GM12878 (cell line): Measurements from ENCODE around the gene ART1. TPM values are rescaled to one million over a fixed set of nuclear protein-coding genes. Genes with fewer than 3 reads are reported as not detected.

ENCODE experiments used
- ATAC-seq: fragments of 200-7000 bp; cut with Tn5 transposase; 3 replicates; pipeline ENCODE4 v1.9.1; 2020; ENCODE audit warnings: mild to moderate bottlenecking, moderate library complexity
- BruUV-seq: library from RNA; stranded (reverse); fragments of 400-500 nt; replicated peaks from 2 replicates; lab custom pipeline; 2021; lab: Mats Ljungman, UMichigan
- CTCF ChIA-PET: fragments of 300-600 bp; sonication (Branson Sonifier 250); formaldehyde crosslinking; extraction: SDS; loops from one replicate; lab custom pipeline; 2021; ENCODE audit warnings: inconsistent platforms; lab: Yijun Ruan, JAX
- POLR2A ChIA-PET: fragments of 350-600 bp; formaldehyde crosslinking; extraction: SDS; loops from one replicate; lab custom pipeline; 2021; ENCODE audit warnings: inconsistent platforms; lab: Charles Lee
- RAD21 ChIA-PET: fragments of 300-600 bp; sonication (Branson Sonifier 250); formaldehyde crosslinking; loops from one replicate; lab custom pipeline; 2023; ENCODE audit warnings: antibody characterized with exemption; ENCODE audit not compliant: unreplicated experiment; lab: Charles Lee
- SMC1A ChIA-PET: fragments of 300-600 bp; sonication (Branson Sonifier 250); formaldehyde crosslinking; loops from one replicate; lab custom pipeline; 2023; ENCODE audit not compliant: unreplicated experiment, uncharacterized antibody; lab: Charles Lee
- DNase-seq: peaks from one replicate; pipeline ENCODE4 v3.0.0-alpha.2; 2011; ENCODE audit warnings: low read depth, low spot score
- FAIRE-seq: peaks from 3 replicates; lab custom pipeline; 2011; peaks lifted over from hg19 to GRCh38; lab: Jason Lieb, UNC
- H2AFZ ChIP-seq: 2 replicates; pipeline ENCODE4 v1.6.0; 2011; ENCODE audit warnings: low read depth, low read length, control low read depth; ENCODE audit not compliant: control insufficient read depth
- H3K27ac ChIP-seq: 2 replicates; pipeline ENCODE4 v1.5.1; 2011; ENCODE audit warnings: control low read depth; ENCODE audit not compliant: control insufficient read depth, insufficient read depth
- H3K27me3 ChIP-seq, 2 experiments: replicated peaks in 1 of 2; 2 replicates each; pipeline versions ENCODE4 v1.6.0 to v1.6.1; 2011; ENCODE audit warnings: low read length in 1 of 2; ENCODE audit not compliant: control insufficient read depth in 2 of 2, insufficient read depth in 2 of 2
- H3K36me3 ChIP-seq, 2 experiments: 2 replicates each; pipeline ENCODE4 v1.5.1; 2011; ENCODE audit warnings: low read length in 1 of 2; ENCODE audit not compliant: control insufficient read depth in 2 of 2, insufficient read depth in 2 of 2
- H3K4me1 ChIP-seq: 2 replicates; pipeline ENCODE4 v1.6.1; 2011; ENCODE audit warnings: mild to moderate bottlenecking, low read length, moderate library complexity, mixed read lengths; ENCODE audit not compliant: control insufficient read depth, insufficient read depth
- H3K4me2 ChIP-seq: 2 replicates; pipeline ENCODE4 v1.6.0; 2011; ENCODE audit warnings: control low read depth; ENCODE audit not compliant: control insufficient read depth, insufficient read depth
- H3K4me3 ChIP-seq: fragments of 200-600 bp; sonication (generic); 2 replicates; pipeline ENCODE4 v1.5.1; 2016
- H3K79me2 ChIP-seq: 2 replicates; pipeline ENCODE4 v1.6.0; 2011; ENCODE audit warnings: low read length; ENCODE audit not compliant: control insufficient read depth, insufficient read depth
- H3K9ac ChIP-seq: 2 replicates; pipeline ENCODE4 v1.8.0; 2011; ENCODE audit warnings: low read length, control low read depth, mixed read lengths; ENCODE audit not compliant: control insufficient read depth, insufficient read depth
- H3K9me3 ChIP-seq: replicated peaks from 3 replicates; pipeline ENCODE4 v1.5.1; 2011; ENCODE audit warnings: mild to moderate bottlenecking, low read length; ENCODE audit not compliant: control insufficient read depth, insufficient read depth
- H4K20me1 ChIP-seq: 2 replicates; pipeline ENCODE4 v1.6.0; 2011; ENCODE audit not compliant: control insufficient read depth, insufficient read depth
- ASH2L ChIP-seq: fragments of 300-600, 200-600 bp; sonication (generic); IDR thresholded peaks from 2 replicates; pipeline ENCODE4 v1.6.1; 2017; ENCODE audit warnings: low read depth, mild to moderate bottlenecking, borderline replicate concordance
- MTA3 ChIP-seq: IDR thresholded peaks from 2 replicates; pipeline ENCODE4 v1.6.1; 2012; ENCODE audit warnings: low read length, inconsistent platforms, borderline replicate concordance
- PAX8 ChIP-seq: fragments of 450-650 bp; IDR thresholded peaks from 2 replicates; pipeline ENCODE4 v1.6.1; 2017; ENCODE audit warnings: mild to moderate bottlenecking, moderate library complexity
- PKNOX1 ChIP-seq: fragments of 450-650 bp; IDR thresholded peaks from 2 replicates; pipeline ENCODE4 v1.6.1; 2016; ENCODE audit warnings: mild to moderate bottlenecking
- SMAD1 ChIP-seq: fragments of 450-650 bp; IDR thresholded peaks from 2 replicates; pipeline ENCODE4 v1.6.1; 2018; ENCODE audit warnings: mild to moderate bottlenecking, low read depth; ENCODE audit not compliant: partially characterized antibody
- TAF1 ChIP-seq: IDR thresholded peaks from 2 replicates; pipeline ENCODE4 v1.6.1; 2011; ENCODE audit warnings: mild to moderate bottlenecking, low read depth, low read length, borderline replicate concordance
- ZBTB4 ChIP-seq: fragments of 450-650 bp; formaldehyde crosslinking; IDR thresholded peaks from 2 replicates; pipeline ENCODE4 v1.4.0; 2022; ENCODE audit warnings: mild to moderate bottlenecking, moderate library complexity
- ZNF24 ChIP-seq: fragments of 450-650 bp; IDR thresholded peaks from 2 replicates; pipeline ENCODE4 v1.6.1; 2017; ENCODE audit warnings: antibody characterized with exemption, mild to moderate bottlenecking
- ZNF274 ChIP-seq: IDR thresholded peaks from one replicate; pipeline ENCODE4 v1.8.0; 2011; ENCODE audit not compliant: insufficient read length, insufficient read depth
- WGBS: methylation state at CpG from one replicate; pipeline ENCODE4 v1.1.6; 2016; ENCODE audit warnings: low lambda C conversion rate; ENCODE audit not compliant: insufficient replicate concordance, insufficient coverage; ENCODE audit errors: missing lambda C conversion rate; 5-methylcytosine and 5-hydroxymethylcytosine counted together
- in situ Hi-C: fragments of 300-500 bp; cut with MboI; formaldehyde crosslinking; loops from 9 replicates; pipeline ENCODE4 v1.14.3; 2018; ENCODE audit warnings: mixed read lengths
- intact Hi-C: fragments of 100-400 bp; cut with micrococcal nuclease; formaldehyde crosslinking; loops from one replicate; pipeline ENCODE4 v1.14.2; 2022; ENCODE audit not compliant: unreplicated experiment
- polyA plus RNA-seq, 11 experiments: library from polyadenylated mRNA; depleted of rRNA in 4 of 11; unstranded in 6 of 11; stranded (reverse) in 5 of 11; fragments of >200 nt; fragmentation: Nextera tagmentation in 4 of 11; fragmentation: Illumina TruSeq in 1 of 11; extraction: Ambion mirVana in 4 of 11; extraction: Trizol in 1 of 11; gene quantifications; 1 replicate in 1 of 11; 2 replicates in 10 of 11; pipeline versions ENCODE4 v1.2.1 to v1.2.3, GENCODE V29; 2011 to 2016; ENCODE audit warnings: inconsistent platforms in 2 of 11, missing spikeins in 2 of 11, low read depth in 1 of 11
- total RNA-seq, 4 experiments: library from RNA; depleted of rRNA in 3 of 4; stranded (reverse); fragments of >200 nt in 3 of 4; fragmentation: Illumina TruSeq in 1 of 4; extraction: Trizol in 1 of 4; gene quantifications; 2 replicates each; pipeline versions ENCODE4 v1.2.1 to v1.2.3, GENCODE V29; 2013 to 2021
- TF ChIP-seq, protein P1 (sequence below): fragments of 450-650 bp; IDR thresholded peaks from 2 replicates; pipeline ENCODE4 v1.6.1; 2014; ENCODE audit warnings: mild to moderate bottlenecking
- TF ChIP-seq, protein P2 (sequence below): IDR thresholded peaks from 2 replicates; pipeline ENCODE4 v1.6.1; 2011; ENCODE audit warnings: low read depth, mild to moderate bottlenecking, low read length, moderate library complexity, borderline replicate concordance; ENCODE audit errors: extremely low read depth
- TF ChIP-seq, protein P3 (sequence below): fragments of 450-650 bp; IDR thresholded peaks from 2 replicates; pipeline ENCODE4 v1.6.1; 2016; ENCODE audit warnings: mild to moderate bottlenecking, moderate library complexity, borderline replicate concordance
- TF ChIP-seq, protein P4 (sequence below): fragments of 450-650 bp; IDR thresholded peaks from 2 replicates; pipeline ENCODE4 v1.6.1; 2016; ENCODE audit warnings: mild to moderate bottlenecking

Gene ART1
- total and polyA plus RNA-seq, 10 of the 15 experiments (the other 5 are each of a cell fraction or from before 2014, with no cell fraction given), result not detected

GRCh38 chr11:3660960-3661359 is 16.0 kb downstream of the ART1 start:
- CTCF ChIA-PET, result no interaction called here
- TF ChIP-seq SMAD1 (no peak), TAF1 (no peak), ZNF24 (no peak), PKNOX1 (no peak), MTA3 (no peak), ASH2L (no peak), PAX8 (no peak), ZBTB4 (no peak), ZNF274 (no peak)
- TF ChIP-seq, protein P1, sequence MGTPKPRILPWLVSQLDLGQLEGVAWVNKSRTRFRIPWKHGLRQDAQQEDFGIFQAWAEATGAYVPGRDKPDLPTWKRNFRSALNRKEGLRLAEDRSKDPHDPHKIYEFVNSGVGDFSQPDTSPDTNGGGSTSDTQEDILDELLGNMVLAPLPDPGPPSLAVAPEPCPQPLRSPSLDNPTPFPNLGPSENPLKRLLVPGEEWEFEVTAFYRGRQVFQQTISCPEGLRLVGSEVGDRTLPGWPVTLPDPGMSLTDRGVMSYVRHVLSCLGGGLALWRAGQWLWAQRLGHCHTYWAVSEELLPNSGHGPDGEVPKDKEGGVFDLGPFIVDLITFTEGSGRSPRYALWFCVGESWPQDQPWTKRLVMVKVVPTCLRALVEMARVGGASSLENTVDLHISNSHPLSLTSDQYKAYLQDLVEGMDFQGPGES, result no peak
- TF ChIP-seq, protein P2, sequence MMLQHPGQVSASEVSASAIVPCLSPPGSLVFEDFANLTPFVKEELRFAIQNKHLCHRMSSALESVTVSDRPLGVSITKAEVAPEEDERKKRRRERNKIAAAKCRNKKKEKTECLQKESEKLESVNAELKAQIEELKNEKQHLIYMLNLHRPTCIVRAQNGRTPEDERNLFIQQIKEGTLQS, result no peak
- TF ChIP-seq, protein P3, sequence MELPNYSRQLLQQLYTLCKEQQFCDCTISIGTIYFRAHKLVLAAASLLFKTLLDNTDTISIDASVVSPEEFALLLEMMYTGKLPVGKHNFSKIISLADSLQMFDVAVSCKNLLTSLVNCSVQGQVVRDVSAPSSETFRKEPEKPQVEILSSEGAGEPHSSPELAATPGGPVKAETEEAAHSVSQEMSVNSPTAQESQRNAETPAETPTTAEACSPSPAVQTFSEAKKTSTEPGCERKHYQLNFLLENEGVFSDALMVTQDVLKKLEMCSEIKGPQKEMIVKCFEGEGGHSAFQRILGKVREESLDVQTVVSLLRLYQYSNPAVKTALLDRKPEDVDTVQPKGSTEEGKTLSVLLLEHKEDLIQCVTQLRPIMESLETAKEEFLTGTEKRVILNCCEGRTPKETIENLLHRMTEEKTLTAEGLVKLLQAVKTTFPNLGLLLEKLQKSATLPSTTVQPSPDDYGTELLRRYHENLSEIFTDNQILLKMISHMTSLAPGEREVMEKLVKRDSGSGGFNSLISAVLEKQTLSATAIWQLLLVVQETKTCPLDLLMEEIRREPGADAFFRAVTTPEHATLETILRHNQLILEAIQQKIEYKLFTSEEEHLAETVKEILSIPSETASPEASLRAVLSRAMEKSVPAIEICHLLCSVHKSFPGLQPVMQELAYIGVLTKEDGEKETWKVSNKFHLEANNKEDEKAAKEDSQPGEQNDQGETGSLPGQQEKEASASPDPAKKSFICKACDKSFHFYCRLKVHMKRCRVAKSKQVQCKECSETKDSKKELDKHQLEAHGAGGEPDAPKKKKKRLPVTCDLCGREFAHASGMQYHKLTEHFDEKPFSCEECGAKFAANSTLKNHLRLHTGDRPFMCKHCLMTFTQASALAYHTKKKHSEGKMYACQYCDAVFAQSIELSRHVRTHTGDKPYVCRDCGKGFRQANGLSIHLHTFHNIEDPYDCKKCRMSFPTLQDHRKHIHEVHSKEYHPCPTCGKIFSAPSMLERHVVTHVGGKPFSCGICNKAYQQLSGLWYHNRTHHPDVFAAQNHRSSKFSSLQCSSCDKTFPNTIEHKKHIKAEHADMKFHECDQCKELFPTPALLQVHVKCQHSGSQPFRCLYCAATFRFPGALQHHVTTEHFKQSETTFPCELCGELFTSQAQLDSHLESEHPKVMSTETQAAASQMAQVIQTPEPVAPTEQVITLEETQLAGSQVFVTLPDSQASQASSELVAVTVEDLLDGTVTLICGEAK, result no peak
- TF ChIP-seq, protein P4, sequence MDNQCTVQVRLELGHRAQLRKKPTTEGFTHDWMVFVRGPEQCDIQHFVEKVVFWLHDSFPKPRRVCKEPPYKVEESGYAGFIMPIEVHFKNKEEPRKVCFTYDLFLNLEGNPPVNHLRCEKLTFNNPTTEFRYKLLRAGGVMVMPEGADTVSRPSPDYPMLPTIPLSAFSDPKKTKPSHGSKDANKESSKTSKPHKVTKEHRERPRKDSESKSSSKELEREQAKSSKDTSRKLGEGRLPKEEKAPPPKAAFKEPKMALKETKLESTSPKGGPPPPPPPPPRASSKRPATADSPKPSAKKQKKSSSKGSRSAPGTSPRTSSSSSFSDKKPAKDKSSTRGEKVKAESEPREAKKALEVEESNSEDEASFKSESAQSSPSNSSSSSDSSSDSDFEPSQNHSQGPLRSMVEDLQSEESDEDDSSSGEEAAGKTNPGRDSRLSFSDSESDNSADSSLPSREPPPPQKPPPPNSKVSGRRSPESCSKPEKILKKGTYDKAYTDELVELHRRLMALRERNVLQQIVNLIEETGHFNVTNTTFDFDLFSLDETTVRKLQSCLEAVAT, result no peak

More at GRCh38 chr11:3660960-3661359, 16.0 kb downstream of the ART1 start:
- Histone ChIP-seq H3K9ac (no peak overlapping the region), H3K36me3 (peaks cover 0 to 4% of the 10 kb centered on the region in 2 experiments; a peak in 1 of 4 replicates), H2AFZ (no peak overlapping the region), H3K79me2 (no peaks in the 10 kb centered on the region), H3K4me3 (no peak overlapping the region), H3K4me2 (no peak overlapping the region), H3K27me3 (no peaks in the 10 kb centered on the region), H3K27ac (no peak overlapping the region), H3K4me1 (no peaks in the 10 kb centered on the region), H4K20me1 (no peaks in the 10 kb centered on the region), H3K9me3 (no peaks in the 10 kb centered on the region)
- intact Hi-C loops (no loop called here), in situ Hi-C loops (no loop called here)
- ChIA-PET RAD21 (no interaction called here), SMC1A (no interaction called here), POLR2A (no interaction called here)
- DNase-seq, result no peak
- ATAC-seq, result no peak
- no peak for FAIRE-seq
- 14% methylated on average over 2 of the region's 2 CpGs for WGBS
- no TSS peak for BruUV-seq
